ENCODE data around the gene KDSR. TPM values are rescaled to one million over a fixed set of nuclear protein-coding genes. Genes with fewer than 3 reads are reported as not detected.

KDSR gene
- total and polyA plus RNA-seq, 4 donors: 22.3 to 62.1 (median 42.5) TPM

GRCh38 chr18:63379639-63379962, 12.6 kb upstream of the KDSR start:
- H3K27me3 ChIP-seq (ENCODE audit: control insufficient read depth in 3 of 3, insufficient read depth in 3 of 3, low read length in 2 of 3): no peaks in the 10 kb centered on the region
- DNase-seq (no peak), ATAC-seq (ENCODE audit: insufficient read depth, low FRiP score) (no peak)
- H3K9me3 ChIP-seq (ENCODE audit: control insufficient read depth in 4 of 4, insufficient read depth in 3 of 4, low read length in 3 of 4): peaks cover 0 to 12% (median 4%) of the 10 kb centered on the region in 4 donors
- WGBS, 2 donors: 77 to 94% methylated on average over 2 of the region's 2 CpGs
- no peaks in the 10 kb centered on the region for H3K4me1 ChIP-seq (ENCODE audit: control insufficient read depth in 5 of 5, insufficient read depth in 5 of 5, low read length in 5 of 5)
- no peak overlapping the region for H3K4me3 ChIP-seq
- no peak overlapping the region for H3K27ac ChIP-seq (ENCODE audit: low read depth in 1 of 2, low read length in 1 of 2)
- no peak for TF ChIP-seq CTCF (IDR thresholded peaks at IDR 0.05; ENCODE audit: control extremely low read depth, extremely low read depth)
- no peaks in the 10 kb centered on the region for H3K36me3 ChIP-seq (ENCODE audit: control insufficient read depth in 4 of 4, insufficient read depth in 4 of 4, low read length in 4 of 4)
- no peak overlapping the region for H3K9ac ChIP-seq (ENCODE audit: insufficient read depth in 1 of 2, low read length in 2 of 2)

- Histone ChIP-seq H3K36me3 (ENCODE audit: control insufficient read depth in 4 of 4, insufficient read depth in 4 of 4, low read length in 4 of 4) (no peaks in the 10 kb centered on the region), H3K9ac (ENCODE audit: insufficient read depth in 1 of 2, low read length in 2 of 2) (no peak overlapping the region), H3K4me1 (ENCODE audit: control insufficient read depth in 5 of 5, insufficient read depth in 5 of 5, low read length in 5 of 5) (no peaks in the 10 kb centered on the region), H3K27ac (ENCODE audit: low read depth in 1 of 2, low read length in 1 of 2) (no peak overlapping the region), H3K4me3 (no peak overlapping the region), H3K27me3 (ENCODE audit: control insufficient read depth in 3 of 3, insufficient read depth in 3 of 3, low read length in 2 of 3) (no peaks in the 10 kb centered on the region), H3K9me3 (ENCODE audit: control insufficient read depth in 4 of 4, insufficient read depth in 3 of 4, low read length in 3 of 4) (peaks cover 0 to 12% (median 4%) of the 10 kb centered on the region in 4 donors)
- DNase-seq: no peak
- ATAC-seq (ENCODE audit: insufficient read depth, low FRiP score): no peak
- WGBS, 2 donors: 68 to 85% methylated on average over 4 of the region's 4 CpGs
- no peak for TF ChIP-seq CTCF (IDR thresholded peaks at IDR 0.05; ENCODE audit: control extremely low read depth, extremely low read depth)
Measured at GRCh38 chr18:63378919-63379638, 12.1 kb upstream of the KDSR start.

- DNase-seq: no peak
Measured at GRCh38 chr18:63377275-63377980, 10.4 kb upstream of the KDSR start.

More at GRCh38 chr18:63377275-63377980, 10.4 kb upstream of the KDSR start:
- no peaks in the 10 kb centered on the region for H3K27me3 ChIP-seq (ENCODE audit: control insufficient read depth in 3 of 3, insufficient read depth in 3 of 3, low read length in 2 of 3)
- peaks cover 0 to 9% (median 2%) of the 10 kb centered on the region in 4 donors for H3K9me3 ChIP-seq (ENCODE audit: control insufficient read depth in 4 of 4, insufficient read depth in 3 of 4, low read length in 3 of 4)
- no peak overlapping the region for H3K9ac ChIP-seq (ENCODE audit: insufficient read depth in 1 of 2, low read length in 2 of 2)
- ATAC-seq (ENCODE audit: insufficient read depth, low FRiP score): no peak
- H3K36me3 ChIP-seq (ENCODE audit: control insufficient read depth in 4 of 4, insufficient read depth in 4 of 4, low read length in 4 of 4): no peaks in the 10 kb centered on the region
- no peaks in the 10 kb centered on the region for H3K4me1 ChIP-seq (ENCODE audit: control insufficient read depth in 5 of 5, insufficient read depth in 5 of 5, low read length in 5 of 5)
- no peak overlapping the region for H3K4me3 ChIP-seq
- H3K27ac ChIP-seq (ENCODE audit: low read depth in 1 of 2, low read length in 1 of 2): no peak overlapping the region
- no peak for TF ChIP-seq CTCF (IDR thresholded peaks at IDR 0.05; ENCODE audit: control extremely low read depth, extremely low read depth)
- 76 to 79% methylated on average over 2 of the region's 2 CpGs for WGBS, 2 donors

Data from lung (tissue), 12 donors.